Stimulated activated CD8-positive, alpha-beta memory T cell treated with anti-CD3 and anti-CD28 coated beads, Interleukin-12 subunit alpha, Interleukin-12 subunit beta, amount 100 ng/mL, for 4 hours (primary cell): ENCODE data around the gene RGS14.
"Not testable (repeated sequence)": the region's sequence is repeated elsewhere in the genome, so short reads cannot be mapped to it uniquely, and the experiment has no call there.

Experiments
- DNase-seq: peaks from one replicate; pipeline ENCODE4 v3.0.0-alpha.2; 2020; ENCODE audit warnings: low read depth

Gene RGS14

GRCh38 chr5:177403792-177404640, 46.3 kb downstream of the RGS14 start:
- DNase-seq, result peak; percentile 75

- DNase-seq, result no peak
These were observed 47.0 kb downstream of the RGS14 start for GRCh38 chr5:177404641-177405179.

GRCh38 chr5:177405312-177405711, 47.6 kb downstream of the RGS14 start:
- DNase-seq, result no peak

- no peak for DNase-seq
These were observed 48.1 kb downstream of the RGS14 start for GRCh38 chr5:177405805-177406204.

- no peak for DNase-seq
These were observed 51.5 kb downstream of the RGS14 start, which contains the start of gene F12 for GRCh38 chr5:177409043-177409801. Gene F12, minus strand, starts transcription at chr5:177409564. Its CDS starts 37 bp downstream, at chr5:177409527.

- DNase-seq, result no peak
These were observed 52.9 kb downstream of the RGS14 start for GRCh38 chr5:177410575-177410974.

GRCh38 chr5:177412603-177413233, 55.0 kb downstream of the RGS14 start:
- no peak for DNase-seq

- no peak for DNase-seq
These were observed 56.8 kb downstream of the RGS14 start for GRCh38 chr5:177414481-177414880.

- DNase-seq, result not testable (repeated sequence)
These were observed 59.4 kb downstream of the RGS14 start for GRCh38 chr5:177417081-177417480.

GRCh38 chr5:177419046-177419445, 61.3 kb downstream of the RGS14 start:
- DNase-seq, result no peak

- DNase-seq, result not testable (repeated sequence)
These were observed 62.7 kb downstream of the RGS14 start for GRCh38 chr5:177420472-177420871.

- DNase-seq, result no peak
These were observed 63.5 kb downstream of the RGS14 start for GRCh38 chr5:177421062-177421798.
